Activated T-helper 1 cell treated with Interleukin-2 at 50 U/mL for 16 hours (primary cell): Measurements from ENCODE around the gene ADRA2C.

ENCODE experiments used
- DNase-seq: peaks from one replicate; pipeline ENCODE4 v3.0.0-alpha.2; 2020; ENCODE audit warnings: low read depth

The ADRA2C gene

DNA sequence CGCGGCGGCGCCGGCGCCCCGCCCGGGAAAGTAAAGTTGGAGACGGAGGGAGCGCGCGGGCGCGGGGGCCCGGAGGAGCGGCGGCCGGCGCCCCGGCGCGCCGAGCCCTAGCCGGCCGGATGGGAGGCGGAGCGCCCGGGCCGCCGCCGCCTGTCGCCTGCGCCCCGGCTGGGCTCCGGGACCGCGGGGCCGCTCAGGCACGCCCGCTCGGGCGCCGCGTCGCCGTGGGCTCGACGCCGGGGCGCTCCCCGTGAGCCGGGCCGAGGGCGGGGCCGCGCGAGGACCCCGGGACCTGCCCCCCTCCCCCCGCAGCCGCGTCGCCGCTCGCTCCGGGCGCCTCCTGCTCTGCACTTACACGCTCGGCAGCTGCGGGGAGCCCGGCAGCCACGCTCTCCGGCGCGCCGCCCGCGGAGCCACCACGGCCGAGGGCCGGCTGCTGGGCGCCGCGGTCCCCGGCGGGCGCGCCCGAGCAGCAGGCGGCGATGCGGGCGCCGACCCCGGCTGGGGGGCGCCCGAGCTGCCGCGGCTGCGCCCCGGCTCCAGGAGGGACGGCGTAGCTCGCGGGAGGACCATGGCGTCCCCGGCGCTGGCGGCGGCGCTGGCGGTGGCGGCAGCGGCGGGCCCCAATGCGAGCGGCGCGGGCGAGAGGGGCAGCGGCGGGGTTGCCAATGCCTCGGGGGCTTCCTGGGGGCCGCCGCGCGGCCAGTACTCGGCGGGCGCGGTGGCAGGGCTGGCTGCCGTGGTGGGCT, at the start of gene ADRA2C:
ADRA2C (plus strand) TSS at position 350 of the 749 bp plus-strand sequence; CDS start at position 572, 222 bp downstream.
- no peak for DNase-seq

DNA sequence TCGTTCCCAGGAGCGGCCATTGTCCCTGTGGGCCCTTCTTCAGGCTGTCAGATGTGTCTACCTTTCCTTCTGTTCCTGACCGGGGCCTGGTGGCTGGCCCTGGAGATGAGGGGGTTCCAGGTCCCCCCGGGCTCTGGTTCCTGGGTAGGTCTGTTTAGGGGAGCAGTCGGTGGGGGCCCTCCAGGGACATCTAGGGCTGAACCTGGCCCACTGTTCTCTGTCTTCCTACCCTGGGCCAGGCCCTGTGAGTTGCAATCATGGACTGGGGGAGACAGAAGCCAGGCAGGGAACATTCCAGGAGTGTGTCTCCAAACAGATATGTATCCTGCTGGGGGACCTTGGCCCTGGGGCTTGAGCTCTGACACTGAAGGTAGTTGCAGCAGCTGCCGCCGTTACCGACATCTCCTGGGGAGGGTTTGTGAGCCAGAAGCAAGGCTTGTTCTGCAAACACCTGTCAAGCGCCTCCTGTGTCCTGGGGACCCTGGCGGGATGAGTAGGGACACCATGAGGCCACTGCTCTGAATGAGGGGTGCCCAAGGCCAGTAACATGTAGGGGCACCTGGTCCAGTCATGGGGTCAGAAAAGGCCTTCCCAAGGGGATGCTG, 49.5 kb upstream of the ADRA2C start:
- no peak for DNase-seq

DNA sequence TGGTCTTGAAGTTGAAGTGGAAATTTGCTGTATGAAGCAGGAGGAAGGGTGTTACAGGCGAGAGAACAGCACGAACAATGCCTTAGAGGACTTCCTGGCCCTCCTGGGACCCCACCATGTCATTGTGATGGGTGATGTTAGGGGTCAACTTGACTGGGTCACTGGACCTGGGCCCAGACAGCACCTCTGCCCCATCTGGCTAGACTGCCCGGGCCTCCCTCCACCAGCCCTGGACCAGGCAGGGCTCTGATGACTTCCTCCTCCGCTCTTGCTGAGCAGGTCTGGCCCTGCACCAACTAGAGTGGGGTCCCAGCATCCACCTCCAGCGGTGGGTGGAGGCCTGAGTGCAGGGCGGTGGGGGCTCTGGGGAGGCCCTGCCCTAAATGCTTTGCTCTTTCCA, 48.9 kb upstream of the ADRA2C start:
- DNase-seq = no peak

DNA sequence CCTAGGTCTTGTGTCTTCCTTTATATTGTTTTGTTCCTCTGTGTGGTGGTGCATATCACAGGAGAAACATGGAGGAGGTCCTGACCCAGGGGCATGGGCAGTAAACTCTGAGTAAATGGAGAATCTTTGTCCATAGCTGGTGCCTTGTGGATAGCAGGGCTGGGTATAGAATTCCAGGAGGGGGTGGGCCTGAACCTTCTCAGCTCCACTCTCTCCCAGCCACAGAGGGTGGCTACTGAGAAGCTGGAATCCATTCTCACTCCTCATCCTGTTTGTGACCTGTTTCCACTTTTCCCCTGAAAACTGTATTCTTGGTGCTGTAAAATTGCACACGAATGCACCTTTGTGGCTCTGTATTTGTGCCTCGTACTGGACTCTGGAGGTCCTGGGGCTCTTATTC, 47.7 kb upstream of the ADRA2C start:
- no peak for DNase-seq

DNA sequence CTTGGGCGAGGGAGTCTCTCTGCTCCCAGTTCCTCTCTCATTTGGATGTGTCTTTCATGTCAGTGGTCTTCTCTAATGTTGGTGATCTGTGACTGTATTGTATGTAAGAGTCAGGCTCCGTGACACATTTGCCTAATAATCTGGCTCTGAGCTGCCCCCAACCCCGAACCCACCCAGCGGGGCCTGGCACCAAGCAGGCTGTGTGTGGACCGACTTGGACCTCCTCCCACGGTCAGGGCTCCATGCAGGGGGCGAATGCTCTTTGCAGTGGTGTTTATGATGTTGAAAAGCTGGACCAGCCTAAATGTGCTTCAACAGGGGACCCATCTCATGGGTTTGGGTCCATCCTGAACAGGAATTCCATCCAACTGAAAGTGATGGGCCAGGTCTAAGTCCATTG, 47.0 kb upstream of the ADRA2C start:
- DNase-seq = no peak

DNA sequence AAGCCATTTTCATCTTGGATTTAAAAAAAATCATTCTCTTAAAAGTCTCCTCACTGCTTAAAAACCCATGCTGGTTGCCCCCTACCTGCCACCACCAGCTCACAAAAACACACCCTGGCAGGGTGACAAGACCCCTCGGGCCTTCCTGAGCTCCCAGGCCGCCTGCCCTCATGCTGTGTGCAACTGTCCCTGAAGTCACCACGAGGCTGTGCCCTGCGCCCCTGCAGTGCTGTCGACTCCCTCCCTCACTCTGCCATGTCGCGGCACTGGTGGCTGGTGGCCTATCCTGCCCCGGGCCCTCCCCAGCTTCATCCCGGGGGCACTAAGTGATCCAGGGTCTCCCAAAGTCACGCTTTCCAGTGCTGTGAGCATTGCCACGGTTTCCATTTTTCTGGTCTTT, 46.3 kb upstream of the ADRA2C start:
- DNase-seq = no peak

DNA sequence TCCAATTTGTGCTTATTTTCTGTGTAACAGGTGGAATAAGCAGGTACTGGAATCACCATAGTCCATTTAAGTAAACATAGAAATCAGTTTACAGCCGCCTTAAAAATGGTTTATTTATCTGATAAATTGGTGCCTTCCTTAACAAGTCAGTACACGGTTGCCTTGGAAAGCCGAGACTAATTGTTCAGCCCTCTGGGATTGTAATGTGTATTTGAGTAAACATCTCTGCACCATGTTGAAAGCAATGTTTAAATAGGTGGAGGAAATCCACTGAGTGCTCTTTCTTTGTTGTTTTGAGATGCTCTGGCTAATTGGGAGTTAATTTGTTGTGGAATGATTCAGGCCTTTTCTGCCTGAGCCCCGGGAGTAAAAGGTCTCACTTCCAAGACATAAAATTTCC, 45.7 kb upstream of the ADRA2C start:
- DNase-seq = no peak

DNA sequence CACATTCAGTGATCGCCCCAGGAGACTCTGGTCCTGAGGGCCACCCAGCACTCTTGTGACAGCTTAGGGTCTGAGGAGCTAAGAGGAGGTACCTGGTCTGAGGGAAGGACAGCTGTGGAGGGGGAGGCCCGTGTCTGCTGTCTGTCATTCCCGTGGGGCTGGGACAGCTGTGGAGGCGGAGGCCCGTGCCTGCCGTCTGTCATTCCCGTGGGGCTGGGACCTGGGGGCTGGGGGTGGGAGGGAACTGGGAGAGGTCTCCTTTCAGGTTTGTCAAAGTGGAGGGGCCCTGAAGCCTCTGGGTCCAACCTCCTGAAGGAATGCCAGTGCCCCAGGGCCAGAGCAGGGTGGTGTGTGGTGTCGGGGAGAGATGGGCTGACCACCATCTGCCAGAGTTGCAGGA, 45.0 kb upstream of the ADRA2C start:
- no peak for DNase-seq

DNA sequence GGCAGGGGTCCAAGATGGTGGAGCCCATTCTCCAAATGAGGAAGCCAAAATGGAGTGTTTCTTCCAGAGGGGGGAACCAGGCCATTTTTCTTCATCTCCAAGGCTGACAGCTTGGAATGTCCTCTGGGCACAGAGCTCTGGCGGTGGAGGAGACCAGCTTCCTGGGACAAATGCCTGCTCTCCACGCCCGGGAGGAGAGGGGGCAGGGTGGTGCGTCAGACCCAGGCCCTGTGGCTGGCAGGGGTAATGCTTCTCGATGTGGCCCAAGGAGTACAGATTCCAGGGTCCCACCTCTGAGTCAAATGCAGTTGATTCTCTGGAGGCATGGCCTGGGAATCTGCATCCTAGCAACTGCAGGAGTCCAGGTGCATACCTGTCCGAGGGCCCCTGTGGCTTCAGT, 44.6 kb upstream of the ADRA2C start:
- no peak for DNase-seq

DNA sequence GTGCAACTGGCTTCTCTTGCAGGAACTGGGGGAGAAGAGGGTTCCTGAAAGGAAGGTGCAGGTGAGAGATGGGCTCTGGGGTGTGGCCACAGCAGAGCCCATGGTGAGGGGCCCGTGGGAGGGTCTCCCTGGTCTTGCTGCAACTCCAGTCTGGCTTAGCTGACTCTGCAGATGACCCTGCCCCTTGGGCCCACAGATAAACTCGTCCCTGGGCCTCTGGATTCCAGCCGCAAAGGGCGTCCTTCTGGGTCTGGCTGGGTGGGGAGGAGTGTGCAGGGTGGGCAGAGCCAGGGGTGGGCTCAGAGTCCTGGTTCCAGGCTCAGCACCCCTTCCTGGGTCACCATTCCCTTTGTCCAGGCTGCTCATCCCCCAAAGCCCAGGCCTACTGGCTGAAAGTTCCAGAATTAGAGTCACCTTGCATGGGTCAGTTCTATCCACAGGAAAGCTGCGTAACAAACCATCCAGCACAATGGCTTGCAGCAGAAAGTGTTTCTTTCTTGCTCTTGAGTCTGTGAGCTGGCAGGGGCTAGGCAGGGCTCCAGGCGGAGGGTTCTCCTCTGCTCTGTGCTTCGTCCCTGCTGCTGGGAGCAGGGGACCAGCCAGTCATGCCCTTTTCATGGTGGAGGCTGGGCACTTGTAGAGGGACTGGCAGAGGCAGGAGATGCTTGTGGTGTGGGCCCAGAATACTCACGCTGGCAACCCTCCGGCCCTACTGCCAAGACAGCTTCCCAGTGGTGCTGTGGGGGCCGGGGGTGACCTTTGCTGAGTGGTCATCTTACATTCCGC, 43.5 kb upstream of the ADRA2C start:
- DNase-seq = no peak

DNA sequence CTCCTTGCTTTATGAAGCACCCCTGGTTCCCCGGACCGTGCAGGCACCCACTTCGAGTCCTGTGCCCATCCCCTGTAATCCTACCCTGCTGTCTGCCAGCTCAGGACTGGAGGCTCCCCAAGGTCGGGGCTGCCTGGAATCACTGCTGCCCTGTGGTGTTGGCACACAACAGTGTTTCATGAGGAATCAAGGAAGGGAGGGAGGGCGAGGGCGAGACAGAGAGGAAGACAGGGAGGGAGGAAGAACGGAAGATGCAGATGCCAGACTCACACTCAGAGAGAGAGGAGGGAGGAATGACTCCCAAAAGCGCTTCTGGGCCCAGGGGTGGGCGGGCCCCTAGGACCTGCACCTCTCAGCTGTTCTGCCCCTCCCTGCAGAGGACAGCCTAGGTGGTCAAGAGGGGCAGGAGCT, 42.9 kb upstream of the ADRA2C start:
- DNase-seq = no peak

DNA sequence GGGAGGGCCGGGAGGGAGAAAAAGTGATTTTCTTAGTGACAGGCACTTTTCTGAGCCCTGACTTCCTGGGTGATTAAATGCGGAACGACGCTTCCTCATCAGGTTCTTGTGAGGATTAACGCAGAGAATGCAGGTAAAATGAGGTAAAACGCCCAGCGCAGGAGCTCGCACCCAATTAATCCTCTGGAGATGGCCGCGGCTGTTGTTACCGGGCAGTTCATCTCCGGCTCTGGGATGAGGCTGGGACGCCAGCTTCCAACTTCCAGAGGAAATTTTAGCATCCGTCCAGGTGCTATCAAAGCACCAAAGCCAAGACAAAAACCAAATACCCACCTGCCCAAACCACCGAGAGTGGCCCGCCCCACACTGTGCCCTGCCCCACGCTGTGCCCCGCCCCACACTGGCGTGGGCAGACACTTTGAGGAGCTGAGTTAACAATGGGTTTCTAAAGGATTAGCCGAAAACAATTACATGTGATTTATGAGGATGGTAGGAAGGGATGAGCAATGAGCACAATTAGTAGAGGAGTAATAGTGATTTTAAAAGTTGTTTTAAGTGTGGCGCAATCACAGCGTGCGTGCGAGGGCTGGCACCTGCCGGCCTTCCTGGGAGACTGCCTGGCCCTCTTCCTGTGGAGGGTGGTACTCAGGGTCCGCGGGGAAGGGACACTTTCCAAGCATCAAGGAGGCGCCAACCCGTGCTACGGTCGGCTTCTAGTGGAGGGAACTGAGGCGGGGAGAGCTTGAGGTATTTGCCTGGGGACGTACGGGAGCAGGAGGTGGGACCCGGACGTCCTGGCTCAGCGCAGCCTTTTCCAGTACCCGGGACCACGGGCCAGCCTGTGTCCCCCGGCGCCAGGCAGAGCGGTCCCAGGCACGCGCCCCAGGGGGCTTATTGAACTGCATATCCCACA, 41.6 kb upstream of the ADRA2C start:
- no peak for DNase-seq

DNA sequence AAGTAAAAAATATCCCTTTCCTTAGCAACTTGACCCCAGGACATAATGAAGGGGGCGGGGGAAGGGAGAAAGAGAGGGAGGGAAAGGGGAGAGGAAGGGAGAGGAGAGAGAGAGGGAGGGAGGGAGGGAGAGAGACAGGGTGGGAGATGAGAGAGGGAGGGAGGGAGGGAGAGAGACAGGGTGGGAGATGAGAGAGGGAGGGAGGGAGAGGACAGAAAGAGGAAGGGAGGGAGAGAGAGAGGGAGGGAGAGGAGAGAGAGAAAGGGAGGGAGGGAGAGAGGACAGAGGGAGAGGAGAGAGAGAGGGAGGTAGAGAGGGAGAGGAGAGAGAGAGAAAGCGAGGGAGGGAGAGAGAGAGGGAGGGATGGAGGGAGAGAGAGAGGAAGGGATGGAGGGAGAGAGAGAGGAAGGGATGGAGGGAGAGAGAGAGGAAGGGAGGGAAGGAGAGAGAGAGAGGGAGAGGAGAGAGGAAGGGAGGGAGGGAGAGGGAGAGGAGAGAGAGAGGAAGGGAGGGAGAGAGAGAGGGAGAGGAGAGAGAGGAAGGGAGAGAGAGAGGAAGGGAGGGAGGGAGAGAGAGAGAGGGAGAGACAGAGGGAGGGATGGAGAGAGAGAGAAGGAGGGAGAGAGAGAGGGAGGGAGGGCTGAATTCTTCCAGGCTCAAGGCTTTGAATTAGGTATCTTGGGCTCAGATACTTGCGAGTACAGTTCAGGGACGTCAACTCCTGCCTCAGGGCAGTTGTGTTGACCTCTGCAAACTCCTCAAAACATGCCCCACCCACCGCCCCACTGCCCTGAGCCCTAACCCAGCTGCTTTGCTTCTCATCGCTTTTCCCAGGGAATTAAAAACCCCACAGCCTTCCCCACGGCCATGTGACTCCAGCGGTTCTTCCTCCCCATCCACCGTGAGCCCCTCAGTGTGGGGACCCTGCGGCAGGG, 40.0 kb upstream of the ADRA2C start:
- no peak for DNase-seq

DNA sequence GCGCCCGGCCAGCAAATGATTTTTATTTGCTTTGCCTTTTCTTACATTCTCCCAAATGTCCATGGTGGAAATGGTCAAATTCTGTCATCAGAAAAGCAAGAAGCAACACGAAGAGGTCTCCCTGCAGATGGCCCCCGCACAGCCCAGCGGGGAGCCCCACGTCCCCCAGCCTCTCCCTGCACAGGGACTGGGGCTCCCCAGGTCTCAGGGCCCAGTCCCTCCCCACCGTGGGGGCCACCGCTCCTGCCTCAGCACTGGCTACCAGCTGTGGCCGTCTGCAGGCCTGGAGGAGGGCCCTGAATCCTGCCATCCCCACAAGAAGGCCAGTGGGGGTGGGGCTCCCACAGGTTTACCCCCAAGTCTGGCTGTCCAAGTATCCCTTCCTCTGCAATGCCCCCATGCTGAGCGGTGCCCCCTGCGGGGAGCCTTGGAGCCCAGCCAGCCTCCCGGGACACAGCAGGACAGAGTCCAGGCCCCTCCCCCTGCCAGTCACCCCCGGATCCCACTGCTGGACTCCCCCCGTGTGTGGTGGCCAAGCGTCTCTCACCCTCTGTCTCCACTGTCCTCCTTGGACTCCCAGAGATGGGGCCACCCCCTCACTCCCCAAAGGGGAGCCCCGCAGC, 38.2 kb upstream of the ADRA2C start:
- no peak for DNase-seq

DNA sequence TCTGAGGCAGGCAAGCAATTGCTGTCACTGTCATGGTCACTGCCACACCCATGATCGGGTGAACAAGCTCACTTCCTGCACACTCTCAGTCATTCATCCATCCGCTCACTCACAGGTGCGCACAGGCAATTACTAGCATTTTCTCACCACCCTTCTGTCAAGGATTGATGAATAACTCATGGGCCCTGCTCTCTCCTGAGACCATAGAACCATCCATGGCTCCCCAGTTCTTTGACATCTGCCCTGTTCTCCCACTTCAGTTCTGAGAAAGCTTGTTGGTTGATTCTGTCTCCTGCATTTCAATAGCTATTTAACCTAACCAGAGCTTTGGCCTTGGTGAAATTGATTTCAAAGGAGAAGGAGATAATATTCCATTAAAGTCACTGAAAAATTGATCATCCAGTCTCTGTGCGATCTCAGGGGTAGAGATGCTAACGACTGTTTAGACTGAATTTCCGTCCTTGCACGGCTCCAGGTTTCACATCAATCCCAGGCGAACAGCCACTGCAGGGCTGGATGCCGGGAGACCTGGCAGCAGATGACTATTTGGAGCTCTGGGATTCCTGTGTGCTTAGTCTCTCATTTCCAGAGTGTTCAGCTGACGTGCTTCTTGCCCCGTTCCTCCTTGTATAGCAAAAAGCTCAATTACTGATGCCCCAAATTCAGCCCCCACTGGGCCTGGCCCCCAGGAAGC, 36.9 kb upstream of the ADRA2C start:
- no peak for DNase-seq

DNA sequence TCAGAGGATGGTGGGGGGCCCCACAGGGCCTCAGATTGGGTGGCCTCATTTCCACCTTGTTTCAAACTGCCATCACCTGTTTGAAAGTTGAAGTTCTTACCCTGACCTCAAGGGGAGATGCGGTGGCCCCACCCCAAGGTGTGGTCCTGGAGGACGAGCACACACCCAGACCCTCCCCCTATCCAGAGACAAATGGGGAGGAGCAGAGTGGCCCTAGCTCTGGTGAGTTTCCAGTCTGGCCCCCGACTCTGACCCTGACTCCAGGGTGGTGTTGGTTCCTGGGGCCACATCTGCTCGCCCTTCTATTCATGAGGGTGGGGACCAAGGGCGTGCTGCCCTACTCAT, 36.3 kb upstream of the ADRA2C start:
- DNase-seq = no peak

DNA sequence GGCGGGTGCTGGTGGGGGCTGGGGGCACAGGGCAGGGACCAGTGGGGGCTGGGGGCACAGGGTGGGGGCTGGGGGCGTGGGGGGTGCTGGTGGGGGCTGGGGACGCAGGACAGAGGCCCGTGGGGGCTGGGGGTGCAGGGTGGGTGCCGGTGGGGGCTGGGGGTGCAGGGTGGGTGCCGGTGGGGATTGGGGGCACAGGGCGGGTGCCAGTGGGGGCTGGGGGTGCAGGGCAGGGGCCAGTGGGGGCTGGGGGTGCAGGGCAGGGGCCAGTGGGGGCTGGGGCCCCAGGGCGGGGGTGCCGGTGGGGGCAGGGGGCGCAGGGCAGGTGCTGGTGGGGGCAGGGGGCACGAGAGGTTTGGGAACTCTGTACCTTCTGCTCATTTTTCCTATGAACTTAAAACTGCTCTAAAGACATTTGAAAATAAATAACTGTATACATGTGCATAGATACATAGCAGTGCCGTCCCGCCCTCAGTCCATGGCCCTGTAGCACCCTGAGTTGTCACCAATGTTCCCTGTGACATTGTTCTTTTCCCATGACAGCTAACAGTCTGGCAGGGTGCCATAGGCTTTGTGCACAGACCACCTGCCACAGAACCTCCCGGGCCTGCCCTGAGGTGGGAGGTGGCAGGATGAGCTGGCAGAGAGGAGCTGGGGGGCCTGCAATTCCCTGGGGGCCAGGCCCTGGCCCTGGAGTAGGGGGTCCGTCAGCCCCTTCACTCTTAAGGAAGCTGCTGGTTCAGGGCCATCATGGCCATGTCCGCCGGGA, 35.6 kb upstream of the ADRA2C start:
- DNase-seq = no peak

DNA sequence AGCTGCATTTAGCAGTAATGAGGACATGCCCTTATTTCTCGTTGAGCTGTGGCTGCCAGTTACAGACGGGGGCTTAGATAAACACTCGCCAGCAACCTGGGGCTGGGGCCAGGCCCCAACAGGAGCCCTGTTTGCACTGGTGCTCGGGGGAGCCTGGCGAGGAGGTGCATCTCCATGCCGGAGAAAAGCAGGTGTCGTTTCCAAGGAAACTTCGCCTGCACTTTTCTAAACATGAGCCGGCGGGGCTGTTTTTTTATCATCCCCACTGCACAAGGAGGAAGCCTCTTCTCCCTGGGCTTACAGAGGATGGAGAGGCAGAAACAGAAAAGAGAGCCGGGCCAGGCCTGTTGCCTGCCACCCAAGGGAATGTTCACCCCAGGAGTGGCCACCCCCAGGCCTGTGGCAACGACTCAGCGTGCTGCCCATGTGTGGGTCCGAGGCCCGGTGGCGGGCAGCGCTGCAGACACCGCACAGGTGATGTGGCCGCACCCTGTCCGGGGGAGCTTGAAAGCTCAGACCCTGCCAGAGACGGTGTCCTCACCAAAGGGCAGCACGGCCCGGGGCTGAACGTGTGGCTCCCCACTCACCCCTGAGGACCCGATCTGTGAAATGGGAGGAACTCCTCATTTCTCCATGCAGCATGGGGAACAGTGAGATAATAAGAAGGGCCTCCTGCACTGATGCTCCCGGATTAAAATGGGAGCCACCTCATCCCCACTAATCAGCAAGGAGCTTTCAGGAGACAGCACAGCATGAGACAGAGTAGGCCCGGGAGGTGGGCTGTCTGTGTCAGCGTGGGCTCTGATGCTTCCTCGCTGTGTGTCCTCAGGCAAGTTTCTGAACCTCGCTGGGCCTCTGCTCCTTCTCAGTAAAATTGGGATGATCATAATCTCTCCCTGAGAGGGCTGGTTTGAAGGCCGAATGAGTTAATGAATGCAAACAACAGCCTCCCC, 33.8 kb upstream of the ADRA2C start:
- no peak for DNase-seq
